Glutamatergic neuron (in vitro differentiated cells): ENCODE results near the gene PPP1R1B. TPM values are rescaled to one million over a fixed set of nuclear protein-coding genes. Genes with fewer than 3 reads are reported as not detected.

Experiments
- DNase-seq: peaks from one replicate; pipeline ENCODE4 v3.0.0; 2022
- H3K27ac Mint-ChIP-seq: one replicate; pipeline ENCODE4 v1.8.0; 2020; ENCODE audit warnings: mild to moderate bottlenecking, mixed read lengths, inconsistent platforms; ENCODE audit not compliant: unreplicated experiment
- H3K27me3 Mint-ChIP-seq: one replicate; pipeline ENCODE4 v1.8.0; 2020; ENCODE audit warnings: mild to moderate bottlenecking, moderate library complexity, mixed read lengths, inconsistent platforms; ENCODE audit not compliant: unreplicated experiment
- H3K36me3 Mint-ChIP-seq: one replicate; pipeline ENCODE4 v1.8.0; 2020; ENCODE audit warnings: mild to moderate bottlenecking, mixed read lengths, inconsistent platforms; ENCODE audit not compliant: unreplicated experiment
- H3K4me1 Mint-ChIP-seq: one replicate; pipeline ENCODE4 v1.8.0; 2020; ENCODE audit warnings: mild to moderate bottlenecking, low read depth, mixed read lengths, inconsistent platforms; ENCODE audit not compliant: unreplicated experiment
- H3K4me3 Mint-ChIP-seq: one replicate; pipeline ENCODE4 v1.8.0; 2020; ENCODE audit warnings: mild to moderate bottlenecking, mixed read lengths, inconsistent platforms; ENCODE audit not compliant: unreplicated experiment
- H3K9me3 Mint-ChIP-seq: one replicate; pipeline ENCODE4 v1.8.0; 2020; ENCODE audit warnings: mild to moderate bottlenecking, moderate library complexity, mixed read lengths, inconsistent platforms; ENCODE audit not compliant: unreplicated experiment
- total RNA-seq: library from RNA; stranded (reverse); fragmentation: NEBNext Ultra II Directional; extraction: Animal tissue kit (Norgen Biotek cat#: 25700); gene quantifications from one replicate; pipeline ENCODE4 v1.2.1, GENCODE V29; 2021; ENCODE audit not compliant: unreplicated experiment
- TF ChIP-seq, protein P1 (sequence below): fragments of 200-600 bp; sonication (generic); IDR thresholded peaks from one replicate; pipeline ENCODE4 v1.5.0; 2021; ENCODE audit not compliant: partially characterized antibody, unreplicated experiment

Gene PPP1R1B
- total RNA-seq, 1 donor from 2014 or later = not detected

DNA sequence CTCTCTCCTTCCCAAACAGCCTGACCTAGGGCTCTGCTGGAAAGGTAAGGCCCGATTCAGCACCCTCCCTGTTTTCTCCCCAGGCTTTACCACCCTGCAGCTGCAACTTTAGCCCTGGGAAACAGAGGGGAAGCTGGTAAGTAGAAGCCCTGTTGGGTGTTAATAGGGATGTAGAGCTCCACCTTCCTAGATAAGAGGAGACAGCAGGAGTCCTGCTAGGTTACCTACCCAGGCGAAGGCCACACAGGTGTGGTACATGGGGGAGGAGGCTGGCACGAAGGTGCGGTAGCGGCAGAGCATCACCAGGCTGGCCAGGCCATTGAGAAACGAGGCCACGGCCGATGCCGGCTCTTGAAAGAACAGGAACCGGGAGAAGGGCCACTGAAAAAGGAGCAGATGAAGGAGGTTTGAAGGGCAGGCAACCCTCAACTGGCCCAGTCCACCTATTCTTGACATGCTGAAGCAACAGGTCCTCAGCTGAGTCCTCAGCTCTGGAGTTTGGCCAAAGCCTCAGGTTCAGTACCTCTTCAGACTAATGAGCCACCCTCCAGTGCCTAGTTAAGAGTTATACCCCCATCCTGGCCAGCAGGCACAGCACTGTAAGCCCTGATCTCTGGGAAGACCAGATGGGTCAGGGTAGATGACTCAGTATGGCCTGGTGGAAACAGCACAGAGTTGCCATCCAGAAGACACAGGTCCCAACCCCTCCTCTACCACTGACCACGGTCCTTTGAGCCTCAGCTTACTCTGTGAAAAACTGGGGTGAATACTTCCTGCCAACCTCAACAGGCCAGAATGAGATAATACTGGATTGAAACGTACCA lies 57.8 kb downstream of the PPP1R1B start:
- no peak overlapping the region for H3K27ac Mint-ChIP-seq
- H3K4me3 Mint-ChIP-seq = no peak overlapping the region

More for the DNA sequence above, 57.8 kb downstream of the PPP1R1B start:
- TF ChIP-seq, protein P1, sequence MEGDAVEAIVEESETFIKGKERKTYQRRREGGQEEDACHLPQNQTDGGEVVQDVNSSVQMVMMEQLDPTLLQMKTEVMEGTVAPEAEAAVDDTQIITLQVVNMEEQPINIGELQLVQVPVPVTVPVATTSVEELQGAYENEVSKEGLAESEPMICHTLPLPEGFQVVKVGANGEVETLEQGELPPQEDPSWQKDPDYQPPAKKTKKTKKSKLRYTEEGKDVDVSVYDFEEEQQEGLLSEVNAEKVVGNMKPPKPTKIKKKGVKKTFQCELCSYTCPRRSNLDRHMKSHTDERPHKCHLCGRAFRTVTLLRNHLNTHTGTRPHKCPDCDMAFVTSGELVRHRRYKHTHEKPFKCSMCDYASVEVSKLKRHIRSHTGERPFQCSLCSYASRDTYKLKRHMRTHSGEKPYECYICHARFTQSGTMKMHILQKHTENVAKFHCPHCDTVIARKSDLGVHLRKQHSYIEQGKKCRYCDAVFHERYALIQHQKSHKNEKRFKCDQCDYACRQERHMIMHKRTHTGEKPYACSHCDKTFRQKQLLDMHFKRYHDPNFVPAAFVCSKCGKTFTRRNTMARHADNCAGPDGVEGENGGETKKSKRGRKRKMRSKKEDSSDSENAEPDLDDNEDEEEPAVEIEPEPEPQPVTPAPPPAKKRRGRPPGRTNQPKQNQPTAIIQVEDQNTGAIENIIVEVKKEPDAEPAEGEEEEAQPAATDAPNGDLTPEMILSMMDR = no peak
- DNase-seq = no peak
- H3K27me3 Mint-ChIP-seq = peaks cover 8% of the 10 kb centered on the region
- H3K9me3 Mint-ChIP-seq = peaks cover 10% of the 10 kb centered on the region
- peaks cover 13% of the 10 kb centered on the region for H3K36me3 Mint-ChIP-seq
- H3K4me1 Mint-ChIP-seq = peaks cover 10% of the 10 kb centered on the region

Other genes starting within 250 kb of the PPP1R1B start
- gene FBXL20, start 225.3 kb upstream of the PPP1R1B start, total RNA-seq = 31.0 TPM
- 46.0 TPM for gene MED1, start 175.7 kb upstream of the PPP1R1B start, total RNA-seq
- 49.8 TPM for gene CDK12, start 165.5 kb upstream of the PPP1R1B start, total RNA-seq
- gene NEUROD2, start 19.0 kb upstream of the PPP1R1B start, total RNA-seq = 6.3 TPM
- gene STARD3, start 10.2 kb downstream of the PPP1R1B start, total RNA-seq = 48.0 TPM
- gene TCAP, start 38.4 kb downstream of the PPP1R1B start, total RNA-seq = 2.3 TPM
- gene PNMT, start 41.5 kb downstream of the PPP1R1B start, total RNA-seq = not detected
- 10.7 TPM for gene PGAP3, start 61.1 kb downstream of the PPP1R1B start, total RNA-seq
- 14.5 TPM for gene ERBB2, start 73.1 kb downstream of the PPP1R1B start, total RNA-seq
- gene MIEN1, start 103.6 kb downstream of the PPP1R1B start, total RNA-seq = 52.2 TPM
- not detected for gene GRB7, start 111.0 kb downstream of the PPP1R1B start, total RNA-seq
- gene IKZF3, start 237.4 kb downstream of the PPP1R1B start, total RNA-seq = not detected
- gene ZPBP2, start 241.2 kb downstream of the PPP1R1B start, total RNA-seq = not detected